UCSD-AML1 (cell line): ENCODE results near the gene DIP2C.
"Not testable (repeated sequence)": the region's sequence is repeated elsewhere in the genome, so short reads cannot be mapped to it uniquely, and the experiment has no call there.

ENCODE experiments used
- DNase-seq: peaks from one replicate; lab custom pipeline; 2025; ENCODE audit not compliant: unreplicated experiment; lab: John Stamatoyannopoulos, UW

DIP2C gene

DNA sequence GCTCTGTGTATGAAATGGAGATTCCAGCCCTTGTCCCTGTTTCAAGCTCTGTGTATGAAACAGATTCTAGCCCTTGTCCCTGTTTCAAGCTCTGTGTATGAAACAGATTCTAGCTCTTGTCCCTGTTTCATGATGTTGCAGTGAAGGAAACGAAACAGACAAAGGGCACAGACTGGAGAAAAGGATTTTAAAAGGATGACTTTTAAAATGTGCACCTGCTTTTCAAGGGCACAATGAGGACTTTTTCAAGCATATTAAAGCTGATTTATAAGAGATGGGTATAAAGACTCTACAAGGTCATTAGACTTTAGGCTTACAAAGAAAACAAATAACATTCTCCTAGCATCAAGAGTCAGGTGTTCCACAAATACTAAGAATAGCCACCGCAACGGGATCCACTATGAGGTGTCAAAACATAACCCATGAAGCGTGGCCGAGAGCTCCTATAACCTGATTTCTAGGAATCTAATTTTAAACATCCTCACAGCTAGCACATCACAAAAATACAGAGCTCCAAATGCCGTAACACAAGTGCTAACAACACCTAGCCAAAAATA is 29.0 kb downstream of the DIP2C start:
- DNase-seq, result no peak

DNA sequence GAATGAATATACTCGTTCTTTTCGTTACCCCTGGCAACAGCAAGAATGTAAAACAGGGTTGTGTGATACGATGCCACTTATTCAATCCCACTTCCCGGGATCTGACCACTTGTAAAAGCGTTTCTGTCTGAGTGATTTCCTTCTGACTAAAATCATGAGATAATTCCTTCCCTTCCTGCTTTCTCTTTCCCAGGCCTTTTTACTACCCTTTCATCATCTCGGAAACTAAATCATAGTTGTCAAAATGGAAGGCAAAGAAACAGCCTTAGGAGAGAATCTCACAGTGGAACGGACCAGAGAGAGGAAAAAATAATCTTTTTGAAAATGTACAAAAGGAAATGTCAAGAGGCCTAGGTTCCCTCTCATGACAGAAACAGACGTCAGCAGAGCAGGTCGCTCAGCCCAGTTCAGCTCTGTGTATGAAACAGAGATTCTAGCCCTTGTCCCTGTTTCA is 29.8 kb downstream of the DIP2C start:
- no peak for DNase-seq

DNA sequence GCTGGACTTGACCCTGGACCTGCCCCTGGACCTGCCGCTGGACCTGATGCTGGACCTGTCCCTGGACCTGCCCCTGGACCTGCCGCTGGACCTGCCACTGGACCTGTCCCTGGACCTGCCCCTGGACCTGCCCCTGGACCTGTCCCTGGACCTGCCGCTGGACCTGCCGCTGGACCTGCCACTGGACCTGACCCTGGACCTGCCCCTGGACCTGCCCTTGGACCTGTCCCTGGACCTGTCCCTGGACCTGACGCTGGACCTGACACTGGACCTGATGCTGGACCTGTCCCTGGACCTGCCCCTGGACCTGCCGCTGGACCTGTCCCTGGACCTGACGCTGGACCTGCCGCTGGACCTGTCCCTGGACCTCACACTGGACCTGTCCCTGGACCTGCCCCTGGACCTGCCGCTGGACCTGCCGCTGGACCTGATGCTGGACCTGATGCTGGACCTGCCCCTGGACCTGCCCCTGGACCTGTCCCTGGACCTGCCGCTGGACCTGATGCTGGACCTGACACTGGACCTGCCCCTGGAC is 31.6 kb downstream of the DIP2C start:
- DNase-seq, result not testable (repeated sequence)

DNA sequence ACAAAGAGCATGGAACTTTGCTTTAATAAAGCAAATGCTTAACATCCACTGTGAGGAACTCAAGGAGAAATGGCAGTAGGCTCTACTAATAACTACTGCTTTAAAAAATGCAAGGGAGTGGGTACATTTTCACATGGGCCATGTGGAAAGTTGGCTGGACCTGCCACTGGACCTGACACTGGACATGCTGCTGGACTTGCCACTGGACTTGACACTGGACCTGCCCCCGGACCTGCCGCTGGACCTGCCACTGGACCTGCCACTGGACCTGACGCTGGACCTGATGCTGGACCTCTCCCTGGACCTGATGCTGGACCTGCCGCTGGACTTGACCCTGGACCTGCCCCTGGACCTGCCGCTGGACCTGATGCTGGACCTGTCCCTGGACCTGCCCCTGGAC is 32.6 kb downstream of the DIP2C start:
- no peak for DNase-seq

DNA sequence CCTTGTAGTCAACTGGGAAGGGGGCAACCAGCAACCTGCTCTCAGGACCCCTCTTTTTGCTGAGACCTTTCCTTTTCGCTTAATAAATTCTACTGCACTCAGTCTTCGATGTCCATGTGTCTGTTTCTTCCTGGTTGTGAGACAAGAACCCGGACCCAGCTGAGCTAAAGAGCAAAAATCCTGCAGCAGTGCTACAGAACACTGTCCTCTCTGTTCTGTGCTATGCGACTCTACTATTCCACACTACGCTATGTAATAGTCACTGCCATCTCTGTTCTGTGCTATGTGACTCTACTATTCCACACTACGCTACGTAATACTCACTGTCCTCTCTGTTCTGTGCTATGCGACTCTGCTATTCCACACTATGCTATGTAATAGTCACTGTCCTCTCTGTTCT is 34.3 kb downstream of the DIP2C start:
- no peak for DNase-seq

- no peak for DNase-seq
These were observed 34.8 kb downstream of the DIP2C start for GRCh38 chr10:654647-654996.

DNA sequence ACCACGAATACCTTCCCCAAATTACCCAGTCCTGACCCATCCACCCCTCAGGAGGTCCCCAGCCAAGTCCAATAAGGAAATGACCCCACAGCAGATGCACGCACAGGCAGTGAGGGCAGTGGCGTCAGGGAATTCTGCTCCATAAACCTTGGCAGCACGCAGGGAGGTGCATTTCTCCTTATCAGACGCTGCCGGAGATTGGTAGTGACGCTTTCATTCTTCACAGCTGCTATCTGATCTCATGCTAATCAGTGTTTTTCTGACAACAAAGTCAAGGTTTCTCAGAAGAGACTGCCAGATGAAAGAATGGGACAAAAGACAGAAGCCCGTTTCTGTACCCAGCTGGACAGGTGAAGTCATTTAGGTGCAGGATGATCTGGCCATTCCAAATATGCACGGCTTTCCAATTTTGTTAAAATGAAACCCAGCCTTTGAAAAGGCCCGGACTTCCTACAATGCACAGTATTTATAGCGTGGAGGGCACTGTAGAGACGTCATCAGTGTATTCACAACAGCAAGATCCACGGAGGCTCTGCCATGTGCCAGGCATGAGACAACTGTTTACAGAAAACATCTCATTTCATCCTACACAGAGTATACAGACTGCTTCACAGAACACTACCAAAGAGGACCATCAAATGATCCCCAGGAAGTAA is 35.3 kb downstream of the DIP2C start:
- DNase-seq, result no peak

DNA sequence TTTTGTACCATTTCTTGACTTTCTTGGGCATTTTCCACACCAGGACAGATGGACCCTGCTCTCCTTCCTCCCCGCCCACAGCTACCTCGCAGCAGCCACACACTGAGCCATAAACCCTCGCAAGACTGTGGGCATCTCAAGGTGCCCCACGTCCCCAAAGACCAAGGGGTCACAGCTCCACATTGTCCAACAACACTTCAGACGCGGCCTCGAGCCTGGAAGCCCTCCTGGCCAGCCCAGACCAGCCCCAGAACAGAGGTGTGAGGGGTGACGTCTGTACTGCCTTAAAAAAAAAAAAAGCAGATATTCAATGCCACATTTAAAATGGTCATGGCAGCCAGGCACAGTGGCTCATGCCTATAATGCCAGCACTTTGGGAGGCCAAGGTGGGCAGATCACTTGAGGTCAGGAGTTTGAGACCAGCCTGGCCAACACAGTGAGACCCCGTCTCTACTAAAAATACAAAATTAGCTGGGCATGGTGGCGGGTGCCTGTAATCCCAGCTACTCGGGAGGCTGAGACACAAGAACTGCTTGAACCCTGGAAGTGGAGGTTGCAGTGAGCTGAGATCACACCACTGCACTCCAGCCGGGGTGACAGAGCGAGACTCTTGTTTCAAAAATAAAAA is 36.5 kb downstream of the DIP2C start:
- DNase-seq, result not testable (repeated sequence)

- DNase-seq, result no peak
These were observed 37.2 kb downstream of the DIP2C start for GRCh38 chr10:652233-652632.

DNA sequence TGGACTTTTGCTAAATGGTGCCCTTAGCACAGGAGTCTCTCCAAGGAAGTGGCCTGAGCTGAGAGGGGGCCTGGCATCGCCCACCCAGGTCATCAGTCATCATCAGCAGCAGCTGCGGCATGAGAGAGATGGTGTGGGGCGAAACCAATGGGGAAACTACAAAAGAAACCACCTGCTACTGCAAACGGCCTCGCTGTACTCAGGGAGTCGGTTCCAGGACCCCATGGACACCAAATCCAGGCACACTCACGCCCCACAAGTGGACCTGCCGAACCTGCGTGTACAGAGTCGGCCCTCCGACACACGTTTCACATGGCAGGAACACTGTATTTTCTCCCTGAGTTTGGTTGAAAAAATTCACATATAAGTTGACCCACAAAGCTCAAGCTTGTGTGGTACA is 37.8 kb downstream of the DIP2C start:
- DNase-seq, result no peak

DNA sequence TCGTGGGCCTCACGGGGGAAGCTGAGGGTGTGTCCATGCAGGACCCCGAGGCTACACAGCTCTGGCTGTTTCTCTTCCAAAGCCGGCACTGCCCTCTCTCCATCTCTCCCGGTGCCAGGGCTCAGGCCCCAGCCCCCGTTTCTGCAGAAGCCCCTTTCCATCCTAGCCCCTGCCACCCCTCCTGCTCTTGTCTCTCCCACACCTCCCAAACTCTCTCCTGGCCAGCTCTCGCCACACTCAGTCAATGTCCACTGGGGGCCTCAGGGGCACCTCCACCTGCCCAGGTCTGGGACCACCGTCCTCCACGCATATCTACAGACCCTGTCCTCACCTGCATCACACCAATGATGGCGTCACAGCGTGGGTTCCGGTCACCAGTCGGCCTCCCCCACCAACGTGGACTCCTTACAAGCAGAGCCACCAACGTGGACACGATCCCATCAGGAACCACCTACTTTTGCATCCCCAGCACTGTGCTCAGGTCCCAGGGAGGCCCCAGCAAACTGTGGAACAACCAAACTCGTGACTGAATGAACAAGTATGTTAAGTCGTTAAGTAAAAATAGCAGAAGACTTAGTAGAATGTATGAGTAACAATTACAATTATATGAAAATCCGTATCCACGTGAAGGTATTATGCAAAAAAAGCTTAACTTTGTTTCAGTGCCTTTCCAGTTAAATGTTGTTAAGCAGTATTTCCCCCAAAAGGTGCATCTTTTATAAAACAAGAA is 38.4 kb downstream of the DIP2C start:
- no peak for DNase-seq

DNA sequence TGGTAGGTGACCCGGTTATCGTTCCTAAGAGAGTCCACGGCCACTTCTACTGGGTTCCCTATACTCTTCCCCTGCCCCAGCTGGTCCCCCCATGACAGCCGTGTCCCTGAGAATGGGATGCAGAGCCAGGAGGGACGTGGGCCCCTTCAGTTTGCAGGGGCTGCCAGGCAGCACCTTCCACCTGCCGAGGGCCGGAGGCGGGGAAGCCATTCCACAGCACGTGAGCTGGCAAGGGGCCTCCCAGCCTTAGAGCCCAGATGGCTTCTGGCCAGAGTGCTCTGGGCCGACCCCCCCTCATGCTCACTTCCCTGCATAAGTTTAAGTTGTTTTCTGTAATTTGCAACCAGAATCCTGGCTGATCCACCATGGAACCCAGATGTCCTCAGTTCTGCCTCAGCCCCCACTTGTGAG is 39.0 kb downstream of the DIP2C start:
- DNase-seq, result no peak

- DNase-seq, result no peak
These were observed 39.5 kb downstream of the DIP2C start for GRCh38 chr10:649798-650440.

- DNase-seq, result no peak
These were observed 40.0 kb downstream of the DIP2C start for GRCh38 chr10:649445-649797.

DNA sequence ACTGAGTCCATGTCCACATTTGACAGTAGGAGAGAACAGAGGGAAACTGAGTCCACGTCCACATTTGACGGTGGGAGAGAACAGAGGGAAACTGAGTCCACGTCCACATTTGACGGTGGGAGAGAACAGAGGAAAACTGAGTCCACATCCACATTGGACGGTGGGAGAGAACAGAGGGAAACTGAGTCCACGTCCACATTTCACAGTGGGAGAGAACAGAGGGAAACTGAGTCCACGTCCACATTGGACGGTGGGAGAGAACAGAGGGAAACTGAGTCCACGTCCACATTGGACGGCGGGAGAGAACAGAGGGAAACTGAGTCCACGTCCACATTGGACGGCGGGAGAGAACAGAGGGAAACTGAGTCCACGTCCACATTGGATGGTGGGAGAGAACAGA is 42.4 kb downstream of the DIP2C start:
- not testable (repeated sequence) for DNase-seq

DNA sequence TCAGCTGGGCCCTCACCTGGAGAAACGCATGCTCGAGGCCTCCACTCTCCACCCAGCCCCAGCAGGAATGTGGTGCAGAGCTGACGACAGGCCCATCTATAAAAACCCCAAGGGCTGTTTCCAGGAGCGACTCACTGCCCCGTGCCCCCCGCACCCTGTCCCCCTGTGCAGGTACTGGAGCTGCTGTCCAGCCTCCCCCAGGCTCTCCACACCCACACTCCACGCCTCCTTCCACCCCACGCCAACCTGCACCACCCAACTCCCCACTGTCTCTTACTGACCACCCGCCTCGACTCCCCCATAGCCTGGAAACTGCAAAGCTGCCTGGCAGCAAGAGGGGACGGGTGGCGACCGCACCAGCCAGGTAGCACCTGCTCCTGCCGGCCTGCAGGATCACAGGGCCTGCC is 43.3 kb downstream of the DIP2C start:
- DNase-seq, result no peak

- no peak for DNase-seq
These were observed 44.5 kb downstream of the DIP2C start for GRCh38 chr10:644943-645334.

- no peak for DNase-seq
These were observed 45.2 kb downstream of the DIP2C start for GRCh38 chr10:644076-644942.

DNA sequence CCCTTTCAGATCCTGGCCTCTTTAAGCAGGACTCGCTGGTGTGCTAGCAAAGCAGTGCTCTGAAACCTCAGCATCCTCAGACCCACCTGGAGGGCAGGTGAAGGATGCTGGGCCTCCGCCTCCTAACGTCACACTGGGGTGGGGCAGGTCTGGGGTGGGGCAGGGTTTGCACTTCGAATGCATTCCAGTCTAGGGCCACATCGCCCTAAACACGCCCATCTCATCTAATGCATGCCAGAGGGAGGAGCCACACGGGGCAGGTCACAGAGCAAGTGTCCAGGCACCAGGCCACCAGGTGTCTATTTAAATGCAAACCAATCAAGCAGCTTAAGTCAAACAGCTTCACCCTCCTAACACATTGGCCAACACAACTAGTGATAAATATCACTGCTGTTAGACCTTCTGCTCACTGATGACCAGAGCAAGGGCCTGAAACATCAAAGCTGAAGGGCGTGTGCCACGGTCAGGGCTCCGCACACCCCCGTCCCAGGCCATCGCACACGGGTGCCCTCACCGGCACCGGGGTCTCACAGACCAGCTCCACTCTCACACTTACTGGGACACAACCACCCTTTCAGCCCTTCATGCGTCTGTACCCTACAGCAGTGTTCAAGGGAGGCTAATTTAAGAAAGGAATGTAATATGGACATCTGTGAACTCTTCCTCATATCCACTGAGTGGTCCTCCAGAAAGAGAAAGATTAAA is 47.1 kb downstream of the DIP2C start:
- DNase-seq, result no peak
